Mesodermal cell (in vitro differentiated cells): ENCODE results near the gene TSBP1.
"Not testable (repeated sequence)": the region's sequence is repeated elsewhere in the genome, so short reads cannot be mapped to it uniquely, and the experiment has no call there.

ENCODE experiments used
- H3K27ac ChIP-seq: 2 replicates; pipeline ENCODE4 v1.7.0; 2013; ENCODE audit warnings: mild to moderate bottlenecking, low read depth, low read length, moderate library complexity; ENCODE audit not compliant: severe bottlenecking
- H3K36me3 ChIP-seq: 2 replicates; pipeline ENCODE4 v1.7.1; 2013; ENCODE audit warnings: mild to moderate bottlenecking, low read length, moderate library complexity; ENCODE audit not compliant: control insufficient read depth, insufficient read depth
- H3K4me1 ChIP-seq: one replicate; pipeline ENCODE4 v1.7.1; 2013; ENCODE audit warnings: mild to moderate bottlenecking, low read length; ENCODE audit not compliant: insufficient read depth, control insufficient read depth, poor library complexity, severe bottlenecking
- H3K4me3 ChIP-seq: 2 replicates; pipeline ENCODE4 v1.7.0; 2013; ENCODE audit warnings: low read length, control low read depth, mild to moderate bottlenecking; ENCODE audit not compliant: insufficient read depth, poor library complexity, severe bottlenecking; ENCODE audit errors: extremely low read depth
- H3K9me3 ChIP-seq: 2 replicates; pipeline ENCODE4 v1.7.1; 2013; ENCODE audit warnings: mild to moderate bottlenecking, low read length, moderate library complexity; ENCODE audit not compliant: control insufficient read depth
- WGBS, 2 experiments: methylation state at CpG; one replicate each; pipeline ENCODE4 v1.1.5; 2013; ENCODE audit warnings: missing lambda C conversion rate in 2 of 2; ENCODE audit not compliant: insufficient coverage in 2 of 2; 5-methylcytosine and 5-hydroxymethylcytosine counted together

TSBP1 gene

GRCh38 chr6:32290886-32291450 is 80.7 kb downstream of the TSBP1 start:
- no peaks in the 10 kb centered on the region for H3K4me1 ChIP-seq
- H3K36me3 ChIP-seq: no peaks in the 10 kb centered on the region
- H3K9me3 ChIP-seq: no peaks in the 10 kb centered on the region
- no peak overlapping the region for H3K27ac ChIP-seq
- H3K4me3 ChIP-seq: no peak overlapping the region

- H3K27ac ChIP-seq: no peak overlapping the region
- WGBS, 2 experiments: no CpG with 5 or more reads among the region's 2 CpGs
- no peaks in the 10 kb centered on the region for H3K4me1 ChIP-seq
- H3K4me3 ChIP-seq: no peak overlapping the region
- no peaks in the 10 kb centered on the region for H3K9me3 ChIP-seq
- no peaks in the 10 kb centered on the region for H3K36me3 ChIP-seq
These were observed 83.3 kb downstream of the TSBP1 start for GRCh38 chr6:32288426-32288825.

DNA sequence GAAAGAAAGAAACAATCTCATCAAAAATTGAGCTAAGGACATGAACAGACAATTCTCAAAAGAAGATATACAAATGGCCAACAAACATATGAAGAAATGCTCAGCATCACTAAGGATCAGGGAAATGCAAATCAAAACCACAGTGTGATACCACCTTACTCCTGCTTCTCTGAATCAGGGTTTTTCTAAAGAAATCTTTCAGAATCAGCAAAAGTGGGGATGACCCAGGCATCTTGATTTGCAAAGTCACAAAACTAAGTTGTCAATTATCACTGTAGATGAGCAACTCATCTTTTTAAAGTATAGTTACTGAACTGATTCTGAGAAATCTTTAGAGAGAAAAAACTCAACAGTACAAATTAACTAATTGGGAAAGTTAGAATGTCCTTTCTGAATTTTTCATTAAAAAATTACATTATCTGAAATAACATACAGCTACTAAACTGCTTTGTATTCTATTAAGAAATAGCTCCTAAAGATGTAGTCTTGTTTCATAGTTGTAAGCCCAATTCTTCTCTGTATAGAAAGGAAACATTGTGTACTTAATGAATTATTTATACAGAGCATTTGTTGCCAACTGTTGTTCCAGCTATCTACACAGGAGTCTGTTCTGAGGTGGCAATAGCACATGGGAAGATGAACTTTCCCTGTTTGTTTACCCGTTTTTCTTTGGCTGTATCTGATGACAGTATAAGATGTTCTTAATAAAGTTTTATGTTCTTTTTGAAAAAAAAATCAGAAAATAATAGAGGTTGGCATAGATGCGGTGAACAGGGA is 97.7 kb downstream of the TSBP1 start:
- not testable (repeated sequence) for H3K27ac ChIP-seq
- no CpG with 5 or more reads among the region's 2 CpGs for WGBS, 2 experiments

DNA sequence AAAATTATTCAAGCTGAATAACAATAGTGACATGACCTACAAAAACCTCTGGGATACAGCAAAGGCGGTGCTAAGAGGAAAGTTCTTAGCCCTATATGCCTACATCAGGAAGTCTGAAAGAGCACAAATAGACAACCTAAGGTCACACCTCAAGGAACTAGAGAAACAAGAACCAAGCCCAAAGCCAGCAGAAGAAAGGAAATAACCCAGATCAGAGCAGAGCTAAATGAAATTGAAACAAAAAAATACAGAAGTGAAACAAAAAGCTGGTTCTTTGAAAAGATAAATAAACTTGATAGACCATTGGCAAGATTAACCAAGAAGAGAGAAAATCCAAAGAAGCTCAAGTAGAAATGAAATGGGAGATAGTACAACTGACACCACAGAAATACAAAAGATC is 100.3 kb downstream of the TSBP1 start:
- no peaks in the 10 kb centered on the region for H3K36me3 ChIP-seq
- WGBS, 2 experiments: 100% methylated on average over 1 of the region's 1 CpG; no CpG with 5 or more reads in 1 of the 2 experiments
- no peak overlapping the region for H3K27ac ChIP-seq
- no peak overlapping the region for H3K4me3 ChIP-seq
- H3K9me3 ChIP-seq: no peaks in the 10 kb centered on the region
- H3K4me1 ChIP-seq: no peaks in the 10 kb centered on the region

More for the DNA sequence above, 97.7 kb downstream of the TSBP1 start:
- H3K9me3 ChIP-seq, H3K36me3 ChIP-seq, H3K4me3 ChIP-seq, H3K4me1 ChIP-seq: not testable (repeated sequence)

- H3K4me1 ChIP-seq, H3K9me3 ChIP-seq: not testable (repeated sequence)
- WGBS, 2 experiments: 80 to 86% methylated on average over 1 of the region's 3 CpGs
These were observed 103.2 kb downstream of the TSBP1 start for GRCh38 chr6:32268459-32268858.

DNA sequence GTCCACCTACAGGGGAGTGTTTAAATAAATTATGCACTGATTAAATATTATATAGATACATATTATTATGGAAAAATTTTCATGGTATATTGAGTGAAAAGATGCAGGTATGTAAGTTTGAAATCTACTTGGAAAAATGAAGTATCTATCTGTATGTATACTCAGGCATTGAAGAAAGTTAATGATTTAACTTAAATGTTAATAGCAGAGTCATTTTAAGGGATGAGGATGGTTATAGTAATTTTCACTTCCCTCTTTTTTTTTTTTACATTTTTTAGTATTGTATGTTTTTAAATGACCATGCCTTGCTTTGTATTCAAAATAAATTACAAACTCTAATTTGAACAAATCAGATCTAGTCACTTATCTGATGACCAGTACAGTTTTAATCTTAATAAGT is 104.7 kb downstream of the TSBP1 start:
- H3K27ac ChIP-seq: no peak overlapping the region
- H3K9me3 ChIP-seq: no peaks in the 10 kb centered on the region
- H3K36me3 ChIP-seq: no peaks in the 10 kb centered on the region
- H3K4me1 ChIP-seq: no peaks in the 10 kb centered on the region
- no peak overlapping the region for H3K4me3 ChIP-seq

More at GRCh38 chr6:32268459-32268858, 103.2 kb downstream of the TSBP1 start:
- H3K4me3 ChIP-seq, H3K27ac ChIP-seq, H3K36me3 ChIP-seq: not testable (repeated sequence)

DNA sequence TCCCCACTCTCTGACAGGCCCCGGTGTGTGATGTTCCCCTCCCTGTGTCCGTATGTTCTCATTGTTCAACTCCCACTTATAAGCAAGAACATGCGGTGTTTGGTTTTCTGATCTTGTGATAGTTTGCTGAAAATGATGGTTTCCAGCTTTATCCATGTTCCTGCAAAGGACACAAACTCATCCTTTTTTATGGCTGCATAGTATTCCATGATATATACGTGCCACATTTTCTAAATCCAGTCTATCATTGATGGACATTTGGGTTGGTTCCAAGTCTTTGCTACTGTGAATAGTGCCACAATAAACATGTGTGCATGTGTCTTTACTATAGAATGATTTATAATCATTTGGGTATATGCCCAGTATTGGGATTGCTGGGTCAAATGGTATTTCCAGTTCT is 114.4 kb downstream of the TSBP1 start:
- H3K4me1 ChIP-seq, H3K36me3 ChIP-seq, H3K4me3 ChIP-seq, H3K9me3 ChIP-seq, H3K27ac ChIP-seq: not testable (repeated sequence)
- WGBS, 2 experiments: 83 to 100% methylated on average over 1 of the region's 4 CpGs

GRCh38 chr6:32255199-32256153 is 116.2 kb downstream of the TSBP1 start:
- peaks cover 7% of the 10 kb centered on the region for H3K4me1 ChIP-seq
- H3K27ac ChIP-seq: peak overlapping the region; percentile 92
- no peaks in the 10 kb centered on the region for H3K9me3 ChIP-seq
- WGBS, 2 experiments: 18 to 19% methylated on average over 22 to 28 of the region's 30 CpGs
- no peaks in the 10 kb centered on the region for H3K36me3 ChIP-seq
- H3K4me3 ChIP-seq: peak overlapping the region; percentile 22

- WGBS, 2 experiments: 41 to 54% methylated on average over 11 to 12 of the region's 12 CpGs
- H3K4me1 ChIP-seq: peaks cover 7% of the 10 kb centered on the region
- no peaks in the 10 kb centered on the region for H3K36me3 ChIP-seq
- no peaks in the 10 kb centered on the region for H3K9me3 ChIP-seq
- H3K27ac ChIP-seq: no peak overlapping the region
- H3K4me3 ChIP-seq: peak overlapping the region; percentile 22
These were observed 116.9 kb downstream of the TSBP1 start for GRCh38 chr6:32254761-32255198.

DNA sequence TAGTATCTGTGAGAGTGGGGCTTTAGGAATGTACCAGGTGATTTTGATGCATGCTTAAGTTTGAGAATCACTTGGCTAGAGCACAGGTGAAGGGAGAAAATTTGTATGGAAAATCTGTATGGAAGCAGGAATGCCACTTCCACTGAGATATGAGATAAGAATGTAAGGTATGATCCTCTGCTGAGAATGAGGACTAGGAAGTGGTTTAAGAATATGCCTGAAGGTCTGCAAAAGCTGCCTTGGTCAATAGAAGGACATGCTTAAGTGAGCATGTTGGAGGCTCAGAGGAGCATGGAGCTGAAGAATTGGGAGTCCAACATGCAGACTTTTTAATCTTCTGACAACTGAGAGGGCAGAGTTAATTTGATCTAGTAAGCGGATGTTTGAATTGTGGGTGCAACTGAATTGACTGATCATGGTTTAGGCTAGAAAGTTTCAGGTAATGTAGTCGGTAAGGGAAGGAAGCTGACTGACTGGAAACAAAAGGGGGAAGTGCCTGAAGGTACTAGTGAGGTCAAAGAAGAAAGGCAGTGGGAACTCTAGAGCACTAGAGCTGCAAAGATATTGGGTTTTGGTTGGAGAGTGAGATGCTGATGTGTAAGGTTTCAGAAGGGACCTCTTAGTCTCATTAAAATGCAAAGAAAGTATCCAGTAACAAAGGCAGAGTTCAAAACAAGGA is 119.2 kb downstream of the TSBP1 start:
- no peak overlapping the region for H3K4me3 ChIP-seq
- H3K9me3 ChIP-seq: peaks cover 6% of the 10 kb centered on the region
- 82 to 88% methylated on average over 2 of the region's 2 CpGs for WGBS, 2 experiments
- no peak overlapping the region for H3K27ac ChIP-seq
- peaks cover 7% of the 10 kb centered on the region for H3K4me1 ChIP-seq
- H3K36me3 ChIP-seq: no peaks in the 10 kb centered on the region
